ENCODE measurements around the gene SLC7A1.

GRCh38 chr13:29613101-29613500, 17.6 kb upstream of the SLC7A1 start:
- TF ChIP-seq POLR2A (IDR thresholded peaks at IDR 0.05) (no peak), CTCF (IDR thresholded peaks at IDR 0.05) (no peak)
